HL-60 (cell line): Measurements from ENCODE around the gene BICRAL.

Experiments
- GABPA ChIP-seq: IDR thresholded peaks from 2 replicates; pipeline ENCODE4 v1.6.1; 2012; ENCODE audit warnings: low read depth
- SPI1 ChIP-seq: IDR thresholded peaks from 2 replicates; pipeline ENCODE4 v1.6.1; 2012; ENCODE audit warnings: low read depth, mild to moderate bottlenecking, borderline replicate concordance
- TF ChIP-seq, protein P1 (sequence below): IDR thresholded peaks from one replicate; pipeline ENCODE4 v1.5.1; 2011; ENCODE audit warnings: low read length, control low read depth, inconsistent platforms; ENCODE audit not compliant: insufficient read depth
- TF ChIP-seq, protein P2 (sequence below): IDR thresholded peaks from 2 replicates; pipeline ENCODE4 v1.6.1; 2012; ENCODE audit warnings: low read depth; ENCODE audit not compliant: insufficient replicate concordance

DNA sequence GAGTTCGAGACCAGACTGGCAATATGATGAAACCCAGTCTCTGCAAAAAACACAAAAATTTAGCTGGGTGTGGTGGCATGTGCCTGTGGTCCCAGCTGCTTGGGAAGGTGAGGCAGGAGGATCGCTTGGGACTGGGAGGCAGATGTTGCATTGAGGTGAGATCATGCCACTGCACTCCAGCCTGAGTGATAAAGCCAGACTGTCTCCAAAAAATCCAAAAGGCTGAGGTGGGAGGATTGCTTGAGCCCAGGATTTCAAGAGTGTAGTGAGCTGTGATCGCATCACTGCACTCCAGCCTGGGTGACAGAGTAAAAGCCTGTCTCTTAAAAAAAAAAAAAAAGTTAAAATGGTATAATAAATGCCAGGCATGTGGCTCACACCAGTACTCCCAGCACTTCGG is 132.7 kb downstream of the BICRAL start:
- TF ChIP-seq, protein P1, sequence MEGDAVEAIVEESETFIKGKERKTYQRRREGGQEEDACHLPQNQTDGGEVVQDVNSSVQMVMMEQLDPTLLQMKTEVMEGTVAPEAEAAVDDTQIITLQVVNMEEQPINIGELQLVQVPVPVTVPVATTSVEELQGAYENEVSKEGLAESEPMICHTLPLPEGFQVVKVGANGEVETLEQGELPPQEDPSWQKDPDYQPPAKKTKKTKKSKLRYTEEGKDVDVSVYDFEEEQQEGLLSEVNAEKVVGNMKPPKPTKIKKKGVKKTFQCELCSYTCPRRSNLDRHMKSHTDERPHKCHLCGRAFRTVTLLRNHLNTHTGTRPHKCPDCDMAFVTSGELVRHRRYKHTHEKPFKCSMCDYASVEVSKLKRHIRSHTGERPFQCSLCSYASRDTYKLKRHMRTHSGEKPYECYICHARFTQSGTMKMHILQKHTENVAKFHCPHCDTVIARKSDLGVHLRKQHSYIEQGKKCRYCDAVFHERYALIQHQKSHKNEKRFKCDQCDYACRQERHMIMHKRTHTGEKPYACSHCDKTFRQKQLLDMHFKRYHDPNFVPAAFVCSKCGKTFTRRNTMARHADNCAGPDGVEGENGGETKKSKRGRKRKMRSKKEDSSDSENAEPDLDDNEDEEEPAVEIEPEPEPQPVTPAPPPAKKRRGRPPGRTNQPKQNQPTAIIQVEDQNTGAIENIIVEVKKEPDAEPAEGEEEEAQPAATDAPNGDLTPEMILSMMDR = no peak
- no peak for TF ChIP-seq GABPA
- TF ChIP-seq, protein P2, sequence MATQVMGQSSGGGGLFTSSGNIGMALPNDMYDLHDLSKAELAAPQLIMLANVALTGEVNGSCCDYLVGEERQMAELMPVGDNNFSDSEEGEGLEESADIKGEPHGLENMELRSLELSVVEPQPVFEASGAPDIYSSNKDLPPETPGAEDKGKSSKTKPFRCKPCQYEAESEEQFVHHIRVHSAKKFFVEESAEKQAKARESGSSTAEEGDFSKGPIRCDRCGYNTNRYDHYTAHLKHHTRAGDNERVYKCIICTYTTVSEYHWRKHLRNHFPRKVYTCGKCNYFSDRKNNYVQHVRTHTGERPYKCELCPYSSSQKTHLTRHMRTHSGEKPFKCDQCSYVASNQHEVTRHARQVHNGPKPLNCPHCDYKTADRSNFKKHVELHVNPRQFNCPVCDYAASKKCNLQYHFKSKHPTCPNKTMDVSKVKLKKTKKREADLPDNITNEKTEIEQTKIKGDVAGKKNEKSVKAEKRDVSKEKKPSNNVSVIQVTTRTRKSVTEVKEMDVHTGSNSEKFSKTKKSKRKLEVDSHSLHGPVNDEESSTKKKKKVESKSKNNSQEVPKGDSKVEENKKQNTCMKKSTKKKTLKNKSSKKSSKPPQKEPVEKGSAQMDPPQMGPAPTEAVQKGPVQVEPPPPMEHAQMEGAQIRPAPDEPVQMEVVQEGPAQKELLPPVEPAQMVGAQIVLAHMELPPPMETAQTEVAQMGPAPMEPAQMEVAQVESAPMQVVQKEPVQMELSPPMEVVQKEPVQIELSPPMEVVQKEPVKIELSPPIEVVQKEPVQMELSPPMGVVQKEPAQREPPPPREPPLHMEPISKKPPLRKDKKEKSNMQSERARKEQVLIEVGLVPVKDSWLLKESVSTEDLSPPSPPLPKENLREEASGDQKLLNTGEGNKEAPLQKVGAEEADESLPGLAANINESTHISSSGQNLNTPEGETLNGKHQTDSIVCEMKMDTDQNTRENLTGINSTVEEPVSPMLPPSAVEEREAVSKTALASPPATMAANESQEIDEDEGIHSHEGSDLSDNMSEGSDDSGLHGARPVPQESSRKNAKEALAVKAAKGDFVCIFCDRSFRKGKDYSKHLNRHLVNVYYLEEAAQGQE = no peak
- no peak for TF ChIP-seq SPI1
